Colonic mucosa (tissue), 4 donors: ENCODE data around the gene VSIG10L2. TPM values are rescaled to one million over a fixed set of nuclear protein-coding genes. Genes with fewer than 3 reads are reported as not detected.

Source experiments
- DNase-seq: peaks from one replicate; pipeline ENCODE4 v3.0.0-alpha.2; 2020
- H3K27ac ChIP-seq: fragments of 200-600 bp; one replicate; pipeline ENCODE4 v1.8.0; 2021
- H3K27me3 ChIP-seq: fragments of 200-600 bp; one replicate; pipeline ENCODE4 v1.8.0; 2021
- H3K36me3 ChIP-seq: fragments of 200-600 bp; one replicate; pipeline ENCODE4 v1.8.0; 2021
- H3K4me1 ChIP-seq: fragments of 200-600 bp; one replicate; pipeline ENCODE4 v1.8.0; 2021; ENCODE audit warnings: mild to moderate bottlenecking
- H3K4me3 ChIP-seq: fragments of 200-600 bp; one replicate; pipeline ENCODE4 v1.8.0; 2021
- H3K9ac ChIP-seq, 2 donors: one replicate each; pipeline ENCODE4 v1.7.0; 2013; ENCODE audit warnings: control low read depth in 2 of 2, low read depth in 2 of 2, low read length in 2 of 2
- H3K9me3 ChIP-seq: fragments of 200-600 bp; one replicate; pipeline ENCODE4 v1.8.0; 2021
- intact Hi-C: fragments of 100-400 bp; cut with DNase I; formaldehyde crosslinking; loops from one replicate; pipeline ENCODE4 v1.14.1; 2022
- total RNA-seq, 2 donors: library from RNA; stranded (reverse); fragmentation: NEBNext Ultra II Directional in 1 of 2; extraction: Animal tissue kit (Norgen Biotek cat#: 25700) in 1 of 2; gene quantifications; one replicate each; pipeline ENCODE4 v1.2.1, GENCODE V29; 2021
- TF ChIP-seq, protein P1 (sequence below): fragments of 200-600 bp; IDR thresholded peaks from one replicate; pipeline ENCODE4 v1.8.0; 2022; ENCODE audit warnings: antibody characterized with exemption, mild to moderate bottlenecking
- donor health status: healthy.
- donor health status: DM: no; HTN: no; CAD: no.
- donor health status: DM: no; HTN: no; CAD: no.

The VSIG10L2 gene
- total RNA-seq, 2 donors from 2014 or later: not detected

GRCh38 chr11:125955856-125956255 lies 10.0 kb downstream of the VSIG10L2 start:
- no peaks in the 10 kb centered on the region for H3K36me3 ChIP-seq

DNA sequence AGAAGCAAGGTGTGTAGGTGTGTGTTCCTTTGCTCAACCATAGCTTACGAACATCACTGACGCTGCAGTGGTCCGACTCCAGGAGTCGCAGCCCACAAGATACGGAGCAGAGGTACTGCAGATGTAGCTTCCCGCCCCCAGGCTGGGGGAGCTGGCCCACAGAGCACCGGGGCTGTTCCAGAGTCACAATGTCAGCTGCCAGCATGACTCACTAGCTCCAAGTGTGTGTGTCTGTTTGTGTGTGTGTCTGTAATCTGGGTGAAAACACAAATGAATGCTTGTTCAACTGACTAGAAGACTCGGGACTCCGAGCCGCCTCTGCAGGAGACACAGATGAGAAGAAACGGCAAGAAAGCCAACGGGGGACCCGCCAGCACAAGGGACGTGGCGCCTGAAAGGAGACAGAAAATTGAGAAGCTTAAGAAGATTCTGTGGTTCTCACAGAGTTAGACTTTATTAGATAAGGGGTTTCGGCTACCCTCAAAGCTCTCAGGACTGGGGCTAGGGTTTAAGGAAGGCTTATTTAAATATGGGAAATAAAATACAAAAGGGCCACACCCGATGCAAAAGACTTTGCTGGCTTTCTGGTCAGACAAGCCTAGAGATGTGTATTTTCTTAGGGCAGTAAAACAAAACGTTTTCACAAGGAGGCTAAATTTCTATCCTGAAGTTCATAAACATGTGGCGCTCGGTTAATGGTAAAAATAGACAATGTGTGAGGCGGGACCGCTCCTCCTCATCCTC lies 10.7 kb downstream of the VSIG10L2 start:
- Histone ChIP-seq H3K27ac (no peak overlapping the region), H3K4me1 (no peaks in the 10 kb centered on the region), H3K4me3 (no peak overlapping the region), H3K27me3 (no peaks in the 10 kb centered on the region), H3K9ac (no peak overlapping the region), H3K36me3 (no peaks in the 10 kb centered on the region), H3K9me3 (no peaks in the 10 kb centered on the region)
- TF ChIP-seq, protein P1, sequence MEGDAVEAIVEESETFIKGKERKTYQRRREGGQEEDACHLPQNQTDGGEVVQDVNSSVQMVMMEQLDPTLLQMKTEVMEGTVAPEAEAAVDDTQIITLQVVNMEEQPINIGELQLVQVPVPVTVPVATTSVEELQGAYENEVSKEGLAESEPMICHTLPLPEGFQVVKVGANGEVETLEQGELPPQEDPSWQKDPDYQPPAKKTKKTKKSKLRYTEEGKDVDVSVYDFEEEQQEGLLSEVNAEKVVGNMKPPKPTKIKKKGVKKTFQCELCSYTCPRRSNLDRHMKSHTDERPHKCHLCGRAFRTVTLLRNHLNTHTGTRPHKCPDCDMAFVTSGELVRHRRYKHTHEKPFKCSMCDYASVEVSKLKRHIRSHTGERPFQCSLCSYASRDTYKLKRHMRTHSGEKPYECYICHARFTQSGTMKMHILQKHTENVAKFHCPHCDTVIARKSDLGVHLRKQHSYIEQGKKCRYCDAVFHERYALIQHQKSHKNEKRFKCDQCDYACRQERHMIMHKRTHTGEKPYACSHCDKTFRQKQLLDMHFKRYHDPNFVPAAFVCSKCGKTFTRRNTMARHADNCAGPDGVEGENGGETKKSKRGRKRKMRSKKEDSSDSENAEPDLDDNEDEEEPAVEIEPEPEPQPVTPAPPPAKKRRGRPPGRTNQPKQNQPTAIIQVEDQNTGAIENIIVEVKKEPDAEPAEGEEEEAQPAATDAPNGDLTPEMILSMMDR: no peak
- intact Hi-C loops: no loop called here
- DNase-seq: no peak

More at GRCh38 chr11:125955856-125956255, 10.0 kb downstream of the VSIG10L2 start:
- H3K9ac ChIP-seq: no peak overlapping the region
- no peak for DNase-seq
- no peaks in the 10 kb centered on the region for H3K9me3 ChIP-seq
- no peaks in the 10 kb centered on the region for H3K27me3 ChIP-seq
- no peak overlapping the region for H3K27ac ChIP-seq
- TF ChIP-seq, protein P1: no peak
- no peaks in the 10 kb centered on the region for H3K4me1 ChIP-seq
- intact Hi-C loops: no loop called here
- no peak overlapping the region for H3K4me3 ChIP-seq

- no peak overlapping the region for H3K4me3 ChIP-seq
- H3K9me3 ChIP-seq: no peaks in the 10 kb centered on the region
- H3K27me3 ChIP-seq: no peaks in the 10 kb centered on the region
- H3K4me1 ChIP-seq: no peaks in the 10 kb centered on the region
- intact Hi-C loops: no loop called here
- no peaks in the 10 kb centered on the region for H3K36me3 ChIP-seq
- no peak overlapping the region for H3K27ac ChIP-seq
- no peak for DNase-seq
- TF ChIP-seq, protein P1: no peak
- H3K9ac ChIP-seq: no peak overlapping the region
These were observed 11.9 kb downstream of the VSIG10L2 start for GRCh38 chr11:125957618-125958332.

GRCh38 chr11:125958872-125959400 lies 13.1 kb downstream of the VSIG10L2 start:
- no peak for DNase-seq
- Histone ChIP-seq H3K27me3 (no peaks in the 10 kb centered on the region), H3K9ac (no peak overlapping the region), H3K4me3 (no peak overlapping the region), H3K9me3 (no peaks in the 10 kb centered on the region), H3K27ac (no peak overlapping the region), H3K36me3 (no peaks in the 10 kb centered on the region), H3K4me1 (no peaks in the 10 kb centered on the region)
- TF ChIP-seq, protein P1: no peak
- intact Hi-C loops: no loop called here

GRCh38 chr11:125959511-125959910 lies 13.7 kb downstream of the VSIG10L2 start:
- TF ChIP-seq, protein P1: no peak
- intact Hi-C loops: no loop called here
- Histone ChIP-seq H3K36me3 (no peaks in the 10 kb centered on the region), H3K4me3 (no peak overlapping the region), H3K27ac (no peak overlapping the region), H3K9ac (no peak overlapping the region), H3K27me3 (no peaks in the 10 kb centered on the region), H3K4me1 (no peaks in the 10 kb centered on the region), H3K9me3 (no peaks in the 10 kb centered on the region)
- no peak for DNase-seq
